HepG2 (cell line): ENCODE results near the gene KIF17. TPM values are rescaled to one million over a fixed set of nuclear protein-coding genes. Genes with fewer than 3 reads are reported as not detected.

Source experiments
- ATAC-seq: fragments of 200-7000 bp; cut with Tn5 transposase; 3 replicates; pipeline ENCODE4 v1.9.1; 2020; ENCODE audit warnings: mild to moderate bottlenecking, moderate library complexity
- BruUV-seq: library from RNA; stranded (reverse); fragments of 400-500 nt; replicated peaks from 2 replicates; lab custom pipeline; 2021; lab: Mats Ljungman, UMichigan
- CTCF ChIA-PET: fragments of 300-600 bp; formaldehyde crosslinking; extraction: SDS; loops from one replicate; lab custom pipeline; 2021; ENCODE audit warnings: low total read pairs, inconsistent platforms, low intra/inter-chr PET ratio; lab: Yijun Ruan, JAX
- POLR2A ChIA-PET: fragments of 350-600 bp; sonication (Branson Sonifier 250); formaldehyde crosslinking; loops from one replicate; lab custom pipeline; 2020; ENCODE audit warnings: antibody characterized with exemption, inconsistent platforms; lab: Yijun Ruan, JAX
- DNase-seq: peaks from one replicate; pipeline ENCODE4 v3.0.0-alpha.2; 2015; ENCODE audit warnings: low spot score
- FAIRE-seq: peaks from 3 replicates; lab custom pipeline; 2011; peaks lifted over from hg19 to GRCh38; lab: Jason Lieb, UNC
- H2AFZ ChIP-seq: one replicate; pipeline ENCODE4 v1.6.1; 2011; ENCODE audit warnings: low read length, inconsistent platforms
- H3K27ac ChIP-seq: fragments of 300-600 bp; 3 replicates; pipeline ENCODE4 v1.8.0; 2011; ENCODE audit warnings: mixed run types, mild to moderate bottlenecking, mixed read lengths, low read length, inconsistent platforms; ENCODE audit not compliant: insufficient read depth; ENCODE audit errors: extremely low read length
- H3K27me3 ChIP-seq, 2 experiments: fragments of 200-600 bp in 1 of 2; 2 replicates in 1 of 2; 3 replicates in 1 of 2; pipeline versions ENCODE4 v1.6.0 to v1.8.0; 2011; ENCODE audit warnings: low read length in 2 of 2, mild to moderate bottlenecking in 2 of 2, moderate library complexity in 2 of 2, inconsistent platforms in 1 of 2; ENCODE audit not compliant: insufficient read depth in 2 of 2, control insufficient read depth in 1 of 2
- H3K36me3 ChIP-seq, 2 experiments: fragments of 200-600 bp in 1 of 2; replicated peaks in 1 of 2; 2 replicates in 1 of 2; 3 replicates in 1 of 2; pipeline versions ENCODE4 v1.5.1 to v1.8.0; 2011; ENCODE audit warnings: low read length in 2 of 2, inconsistent platforms in 1 of 2; ENCODE audit not compliant: insufficient read depth in 2 of 2, control insufficient read depth in 1 of 2
- H3K4me1 ChIP-seq: 2 replicates; pipeline ENCODE4 v1.5.1; 2012; ENCODE audit warnings: low read length, inconsistent platforms; ENCODE audit not compliant: insufficient read depth
- H3K4me2 ChIP-seq: 2 replicates; pipeline ENCODE4 v1.6.0; 2011; ENCODE audit warnings: low read depth, low read length, inconsistent platforms
- H3K4me3 ChIP-seq, 3 experiments: fragments of 200-600 bp in 1 of 3; sonication (generic), shearing (Covaris generic) in 1 of 3; replicated peaks in 1 of 3; 2 replicates each; pipeline ENCODE4 v1.5.1; 2011 to 2016; ENCODE audit warnings: low read length in 3 of 3, inconsistent platforms in 2 of 3, low read depth in 2 of 3, mild to moderate bottlenecking in 2 of 3, control low read depth in 1 of 3, mixed read lengths in 1 of 3; ENCODE audit not compliant: insufficient read depth in 1 of 3
- H3K79me2 ChIP-seq: one replicate; pipeline ENCODE4 v1.6.1; 2011; ENCODE audit warnings: low read length, inconsistent platforms; ENCODE audit not compliant: insufficient read depth
- H3K9ac ChIP-seq: 2 replicates; pipeline ENCODE4 v1.6.0; 2011; ENCODE audit warnings: mild to moderate bottlenecking, low read depth, low read length, inconsistent platforms; ENCODE audit not compliant: insufficient read depth
- H3K9me3 ChIP-seq: 2 replicates; pipeline ENCODE4 v1.5.1; 2012; ENCODE audit warnings: mild to moderate bottlenecking, low read length
- H4K20me1 ChIP-seq: 2 replicates; pipeline ENCODE4 v1.6.0; 2011; ENCODE audit warnings: inconsistent platforms, mild to moderate bottlenecking, low read length, moderate library complexity; ENCODE audit not compliant: insufficient read depth
- BCL6 ChIP-seq: IDR thresholded peaks from 2 replicates; pipeline ENCODE4 v1.6.1; 2016; ENCODE audit warnings: missing genetic modification reagents, missing compliant biosample characterization
- HMGXB4 ChIP-seq, 2 experiments: sonication (generic) in 1 of 2; formaldehyde crosslinking in 1 of 2; IDR thresholded peaks; 2 replicates each; pipeline versions ENCODE4 v1.4.0 to v1.6.1; 2018 to 2020; ENCODE audit warnings: missing genetic modification reagents in 2 of 2, borderline replicate concordance in 1 of 2, low read depth in 1 of 2, mild to moderate bottlenecking in 1 of 2, missing biosample characterization in 1 of 2
- MXD3 ChIP-seq: IDR thresholded peaks from 2 replicates; pipeline ENCODE4 v1.6.1; 2016; ENCODE audit warnings: mild to moderate bottlenecking, missing biosample characterization, missing genetic modification reagents
- PATZ1 ChIP-seq: sonication (generic); formaldehyde crosslinking; IDR thresholded peaks from 2 replicates; pipeline ENCODE4 v1.4.0; 2020; ENCODE audit warnings: missing genetic modification reagents
- PHF21A ChIP-seq: sonication (generic); formaldehyde crosslinking; IDR thresholded peaks from 2 replicates; pipeline ENCODE4 v1.5.0; 2020; ENCODE audit warnings: mild to moderate bottlenecking, missing genetic modification reagents
- RFX3 ChIP-seq: IDR thresholded peaks from 2 replicates; pipeline ENCODE4 v1.6.1; 2016; ENCODE audit warnings: missing biosample characterization, missing genetic modification reagents
- RXRA ChIP-seq: sonication (generic); formaldehyde crosslinking; IDR thresholded peaks from 2 replicates; pipeline ENCODE4 v1.5.1; 2020; ENCODE audit warnings: missing genetic modification reagents
- ZFX ChIP-seq: sonication (generic); formaldehyde crosslinking; IDR thresholded peaks from 2 replicates; pipeline ENCODE4 v1.4.0; 2020; ENCODE audit warnings: mild to moderate bottlenecking, low read depth, missing genetic modification reagents, moderate library complexity
- ZNF770 ChIP-seq: sonication (generic); formaldehyde crosslinking; IDR thresholded peaks from 2 replicates; pipeline ENCODE4 v1.5.0; 2020; ENCODE audit warnings: mild to moderate bottlenecking, missing genetic modification reagents
- WGBS: methylation state at CpG from one replicate; pipeline ENCODE4 v1.1.6; 2017; ENCODE audit warnings: low lambda C conversion rate; 5-methylcytosine and 5-hydroxymethylcytosine counted together
- in situ Hi-C: cut with HindIII; loops from 2 replicates; pipeline ENCODE4 v1.10.0; 2017; ENCODE audit warnings: low pct_unique_long_range_greater_than_20kb; ENCODE audit not compliant: extremely low pct_ligation_motif_present
- intact Hi-C: fragments of 100-400 bp; cut with micrococcal nuclease; formaldehyde crosslinking; loops from one replicate; pipeline ENCODE4 v1.10.0; 2022; ENCODE audit not compliant: unreplicated experiment
- polyA plus RNA-seq, 8 experiments: library from polyadenylated mRNA; depleted of rRNA in 3 of 8; stranded (reverse) in 7 of 8; unstranded in 1 of 8; fragments of >200 nt; fragmentation: Illumina TruSeq in 4 of 8; extraction: Trizol in 4 of 8; gene quantifications; 2 replicates each; pipeline versions ENCODE4 v1.2.1 to v1.2.3, GENCODE V29; 2011 to 2016; ENCODE audit warnings: low read depth in 4 of 8, missing spikeins in 1 of 8, mixed read lengths in 1 of 8; ENCODE audit not compliant: insufficient read depth in 1 of 8
- total RNA-seq, 5 experiments: library from RNA; depleted of rRNA; stranded (reverse); fragments of >200 nt; fragmentation: Illumina TruSeq; extraction: Trizol; gene quantifications; 2 replicates each; pipeline ENCODE4 v1.2.3, GENCODE V29; 2016; ENCODE audit warnings: low read depth in 1 of 5

The KIF17 gene
- total and polyA plus RNA-seq, 2 of the 13 experiments (the other 11 are each of a cell fraction or from before 2014, with no cell fraction given), result 0.24 to 0.44 TPM

GRCh38 chr1:20685741-20686140, 32.1 kb downstream of the KIF17 start:
- Histone ChIP-seq H3K4me1 (peaks cover 41% of the 10 kb centered on the region), H2AFZ (no peak overlapping the region), H3K9me3 (no peaks in the 10 kb centered on the region), H3K27ac (no peak overlapping the region), H3K36me3 (no peaks in the 10 kb centered on the region), H3K4me3 (no peak overlapping the region; a peak in 1 of 6 replicates), H3K9ac (no peak overlapping the region), H3K27me3 (peaks cover 2 to 57% of the 10 kb centered on the region in 2 experiments; a peak in 4 of 5 replicates), H4K20me1 (no peaks in the 10 kb centered on the region), H3K79me2 (no peaks in the 10 kb centered on the region), H3K4me2 (0 out of 2 replicates have a peak overlapping the region, but pooled peaks have one; percentile 19)
- DNase-seq (no peak), ATAC-seq (no peak), FAIRE-seq (no peak)
- TF ChIP-seq ZFX (CRISPR knock-in tag) (0 out of 2 replicates have a peak, but pooled peaks have one; percentile 3), HMGXB4 (CRISPR knock-in tag; IDR thresholded peaks at IDR 0.05; ENCODE audit: borderline replicate concordance in 1 of 2, low read depth in 1 of 2) (no peak), RFX3 (CRISPR knock-in tag) (no peak), BCL6 (CRISPR knock-in tag) (no peak)
- BruUV-seq, result no TSS peak
- in situ Hi-C loops (no loop called here), intact Hi-C loops (no loop called here)
- ChIA-PET CTCF (no interaction called here), POLR2A (no interaction called here)
- WGBS, result 36% methylated on average over 12 of the region's 12 CpGs

GRCh38 chr1:20685099-20685662, 32.6 kb downstream of the KIF17 start:
- in situ Hi-C loops, result no loop called here
- intact Hi-C loops, result no loop called here
- peaks cover 45% of the 10 kb centered on the region for H3K4me1 ChIP-seq
- H3K36me3 ChIP-seq, result no peaks in the 10 kb centered on the region
- H3K79me2 ChIP-seq, result no peaks in the 10 kb centered on the region
- 38% methylated on average over 18 of the region's 21 CpGs for WGBS
- no peaks in the 10 kb centered on the region for H3K9me3 ChIP-seq
- FAIRE-seq (no peak), DNase-seq (no peak), ATAC-seq (no peak)
- ChIA-PET CTCF (no interaction called here), POLR2A (interaction anchor here (1.1 kb wide), 1 partner anchor 18 kb away, joined by 3 read pairs; no protein-coding TSS in a partner anchor)
- peaks cover 2 to 57% of the 10 kb centered on the region in 2 experiments; a peak in 4 of 5 replicates for H3K27me3 ChIP-seq
- H3K9ac ChIP-seq, result no peak overlapping the region
- no peak overlapping the region for H2AFZ ChIP-seq
- no TSS peak for BruUV-seq
- no peak overlapping the region for H3K27ac ChIP-seq
- H3K4me2 ChIP-seq, result peak overlapping the region; percentile 54; the same call in 1 of the 2 replicates
- no peaks in the 10 kb centered on the region for H4K20me1 ChIP-seq
- peak overlapping the region in 2 of 3 experiments; percentile 20 to 34; a peak in 2 of 6 replicates for H3K4me3 ChIP-seq
- TF ChIP-seq ZNF770 (CRISPR knock-in tag) (peak; percentile 68; the same call in 1 of the 2 replicates), RXRA (CRISPR knock-in tag) (0 out of 2 replicates have a peak, but pooled peaks have one; percentile 9), ZFX (CRISPR knock-in tag) (peak; percentile 11; the same call in 1 of the 2 replicates), MXD3 (CRISPR knock-in tag) (0 out of 2 replicates have a peak, but pooled peaks have one; percentile 27), PHF21A (no peak), PATZ1 (CRISPR knock-in tag) (no peak)
